Measurements from ENCODE around the gene DYNC2I2. TPM values are rescaled to one million over a fixed set of nuclear protein-coding genes. Genes with fewer than 3 reads are reported as not detected.
A peak's percentile ranks its signal among the peaks of the same experiment; 100 is the strongest.

DYNC2I2 gene
- total and polyA plus RNA-seq, 2 donors (not counting 3 experiments of a cell fraction or from before 2014, with no cell fraction given), result 73.6 to 82.6 TPM

GRCh38 chr9:128610897-128611296 is 45.8 kb downstream of the DYNC2I2 start:
- Histone ChIP-seq H3K27ac (ENCODE audit: insufficient read depth, low read depth, low read length) (no peak overlapping the region), H3K36me3 (ENCODE audit: control insufficient read depth in 2 of 2, extremely low read depth in 1 of 2, insufficient read depth in 2 of 2, low read length in 2 of 2) (peaks cover 56 to 71% of the 10 kb centered on the region in 2 experiments), H3K27me3 (ENCODE audit: control insufficient read depth in 2 of 2, insufficient read depth in 2 of 2, low read length in 2 of 2) (no peaks in the 10 kb centered on the region), H3K4me3 (replicated peaks in 1 of 3; ENCODE audit: insufficient read depth in 1 of 3, low read depth in 1 of 3, low read length in 3 of 3) (no peak overlapping the region), H3K4me2 (ENCODE audit: insufficient read depth, low read length) (no peak overlapping the region), H2AFZ (ENCODE audit: low read depth, low read length) (no peak overlapping the region), H3K9me3 (replicated peaks; ENCODE audit: control insufficient read depth, insufficient read depth, low read length) (no peaks in the 10 kb centered on the region), H4K20me1 (replicated peaks; ENCODE audit: control insufficient read depth, extremely low read depth, insufficient read depth, low read length) (no peaks in the 10 kb centered on the region), H3K9ac (replicated peaks; ENCODE audit: extremely low read depth, insufficient read depth, low read length) (no peak overlapping the region), H3K9me1 (replicated peaks; ENCODE audit: control insufficient read depth, extremely low read depth, insufficient read depth, low read length) (no peaks in the 10 kb centered on the region), H3K4me1 (ENCODE audit: control insufficient read depth, extremely low read depth, insufficient read depth, low read length) (no peaks in the 10 kb centered on the region), H3K79me2 (ENCODE audit: control insufficient read depth, insufficient read depth, low read length) (no peaks in the 10 kb centered on the region)
- TF ChIP-seq GATA2 (IDR thresholded peaks at IDR 0.05; ENCODE audit: insufficient read depth, insufficient read length, low read depth, low read length), result no peak
- TF ChIP-seq POLR2AphosphoS5 (IDR thresholded peaks at IDR 0.05; ENCODE audit: insufficient read depth, low read depth, low read length), result no peak
- TF ChIP-seq FOS (IDR thresholded peaks at IDR 0.05; ENCODE audit: borderline replicate concordance, insufficient read depth, low read length), result no peak
- no peak for TF ChIP-seq POLR2A (IDR thresholded peaks at IDR 0.05; ENCODE audit: low read depth, low read length)
- TF ChIP-seq MAX (IDR thresholded peaks at IDR 0.05; ENCODE audit: insufficient read depth, insufficient read length), result no peak
- no peak for TF ChIP-seq EZH2 (IDR thresholded peaks at IDR 0.05; ENCODE audit: borderline replicate concordance, low read depth, low read length, severe bottlenecking)
- dilution Hi-C loops (cut with MboI; ENCODE audit: extremely low pct_ligation_motif_present, low sequenced_read_pairs), result no loop called here
- intact Hi-C loops (cut with micrococcal nuclease), result no loop called here
- POLR2A ChIA-PET, result no interaction called here
- no peak for DNase-seq (ENCODE audit: low read depth, low spot score)
- BruUV-seq (replicated peaks), result no TSS peak
- CTCF ChIA-PET, result no interaction called here
- FAIRE-seq, result no peak

GRCh38 chr9:128607642-128608350 is 48.9 kb downstream of the DYNC2I2 start:
- Histone ChIP-seq H2AFZ (ENCODE audit: low read depth, low read length) (no peak overlapping the region), H3K36me3 (ENCODE audit: control insufficient read depth in 2 of 2, extremely low read depth in 1 of 2, insufficient read depth in 2 of 2, low read length in 2 of 2) (peaks cover 43 to 69% of the 10 kb centered on the region in 2 experiments), H3K27me3 (ENCODE audit: control insufficient read depth in 2 of 2, insufficient read depth in 2 of 2, low read length in 2 of 2) (no peaks in the 10 kb centered on the region), H3K4me1 (ENCODE audit: control insufficient read depth, extremely low read depth, insufficient read depth, low read length) (no peaks in the 10 kb centered on the region), H4K20me1 (replicated peaks; ENCODE audit: control insufficient read depth, extremely low read depth, insufficient read depth, low read length) (no peaks in the 10 kb centered on the region), H3K79me2 (ENCODE audit: control insufficient read depth, insufficient read depth, low read length) (no peaks in the 10 kb centered on the region), H3K27ac (ENCODE audit: insufficient read depth, low read depth, low read length) (no peak overlapping the region), H3K9me3 (replicated peaks; ENCODE audit: control insufficient read depth, insufficient read depth, low read length) (no peaks in the 10 kb centered on the region), H3K4me2 (ENCODE audit: insufficient read depth, low read length) (no peak overlapping the region), H3K4me3 (replicated peaks in 1 of 3; ENCODE audit: insufficient read depth in 1 of 3, low read depth in 1 of 3, low read length in 3 of 3) (no peak overlapping the region), H3K9me1 (replicated peaks; ENCODE audit: control insufficient read depth, extremely low read depth, insufficient read depth, low read length) (no peaks in the 10 kb centered on the region), H3K9ac (replicated peaks; ENCODE audit: extremely low read depth, insufficient read depth, low read length) (no peak overlapping the region)
- ChIA-PET CTCF (interaction anchor here (1.2 kb wide), 1 partner anchor 19 kb away, joined by 4 read pairs; no protein-coding TSS in a partner anchor), POLR2A (no interaction called here)
- dilution Hi-C loops (cut with MboI; ENCODE audit: extremely low pct_ligation_motif_present, low sequenced_read_pairs) (no loop called here), intact Hi-C loops (cut with micrococcal nuclease) (no loop called here)
- no peak for TF ChIP-seq MYC (IDR thresholded peaks at IDR 0.05; ENCODE audit: low read depth, low read length)
- no peak for TF ChIP-seq CTCF (IDR thresholded peaks at IDR 0.05; ENCODE audit: extremely low read depth in 1 of 2, insufficient read depth in 1 of 2, low read depth in 1 of 2, low read length in 2 of 2)
- no peak for TF ChIP-seq FOS (IDR thresholded peaks at IDR 0.05; ENCODE audit: borderline replicate concordance, insufficient read depth, low read length)
- no peak for DNase-seq (ENCODE audit: low read depth, low spot score)
- TSS peak; percentile 70 for BruUV-seq (replicated peaks)
- FAIRE-seq, result no peak

Data from endothelial cell of umbilical vein (primary cell).